K562 (cell line): Measurements from ENCODE around the gene RAB31. TPM values are rescaled to one million over a fixed set of nuclear protein-coding genes. Genes with fewer than 3 reads are reported as not detected.

Experiments used
- BACH1 ChIP-seq: fragments of 200-800 bp; sonication (Bioruptor generic); IDR thresholded peaks from 2 replicates; pipeline ENCODE4 v1.6.1; 2016; ENCODE audit warnings: missing genetic modification characterization, missing compliant biosample characterization
- CCAR2 ChIP-seq: fragments of 200-400 bp; formaldehyde crosslinking; IDR thresholded peaks from 2 replicates; pipeline ENCODE4 v1.6.1; 2017; ENCODE audit warnings: mild to moderate bottlenecking, low read depth, low read length
- EGR1 ChIP-seq: fragments of 450-650 bp; conservative IDR thresholded peaks from 2 replicates; pipeline ENCODE4 v1.6.1; 2017; ENCODE audit warnings: mild to moderate bottlenecking
- KDM2B ChIP-seq: fragments of 250-450 bp; sonication (Bioruptor Pico); IDR thresholded peaks from 2 replicates; pipeline ENCODE4 v1.8.0; 2021; ENCODE audit warnings: mild to moderate bottlenecking, moderate library complexity
- KDM5B ChIP-seq: fragments of 200-600 bp; sonication (generic); IDR thresholded peaks from 2 replicates; pipeline ENCODE4 v1.6.1; 2012; ENCODE audit warnings: low read depth, mild to moderate bottlenecking, moderate library complexity, low read length, control low read depth, inconsistent platforms; ENCODE audit not compliant: insufficient replicate concordance
- KLF16 ChIP-seq: IDR thresholded peaks from 2 replicates; pipeline ENCODE4 v1.6.1; 2016; ENCODE audit warnings: antibody characterized with exemption
- MBD2 ChIP-seq: sonication (generic); IDR thresholded peaks from 2 replicates; pipeline ENCODE4 v1.6.1; 2016; ENCODE audit warnings: low read depth, borderline replicate concordance
- PML ChIP-seq: IDR thresholded peaks from 2 replicates; pipeline ENCODE4 v1.6.1; 2012; ENCODE audit warnings: low read length, inconsistent platforms
- RBFOX2 ChIP-seq: fragments of 200-400 bp; formaldehyde crosslinking; IDR thresholded peaks from 2 replicates; pipeline ENCODE4 v1.6.1; 2017; ENCODE audit warnings: low read depth, mild to moderate bottlenecking, low read length, moderate library complexity
- SIN3A ChIP-seq, 2 experiments: fragments of 150-350 bp in 1 of 2; IDR thresholded peaks; 2 replicates each; pipeline ENCODE4 v1.6.1; 2011 to 2016; ENCODE audit warnings: borderline replicate concordance in 2 of 2, low read depth in 2 of 2, low read length in 2 of 2, mild to moderate bottlenecking in 2 of 2, moderate library complexity in 2 of 2; ENCODE audit not compliant: control insufficient read depth in 1 of 2
- ZFP36 ChIP-seq: fragments of 150-350 bp; IDR thresholded peaks from 2 replicates; pipeline ENCODE4 v1.6.1; 2018; ENCODE audit warnings: low read length, low read depth; ENCODE audit not compliant: partially characterized antibody
- ZNF175 ChIP-seq: fragments of 200-800 bp; sonication (Bioruptor generic); IDR thresholded peaks from 2 replicates; pipeline ENCODE4 v1.6.1; 2016; ENCODE audit warnings: low read depth, mild to moderate bottlenecking, missing genetic modification characterization, missing compliant biosample characterization
- polyA plus RNA-seq, 8 experiments: library from polyadenylated mRNA; depleted of rRNA in 4 of 8; stranded (reverse) in 5 of 8; unstranded in 3 of 8; fragments of >200 nt; fragmentation: Nextera tagmentation in 2 of 8; fragmentation: Illumina TruSeq in 1 of 8; extraction: Ambion mirVana in 2 of 8; extraction: Trizol in 1 of 8; gene quantifications; 2 replicates each; pipeline versions ENCODE4 v1.2.1 to v1.2.3, GENCODE V29; 2011 to 2014; ENCODE audit warnings: inconsistent platforms in 1 of 8, missing spikeins in 1 of 8
- total RNA-seq, 7 experiments: library from RNA; depleted of rRNA in 6 of 7; stranded (reverse); fragments of >200 nt in 6 of 7; fragmentation: Illumina TruSeq in 2 of 7; extraction: Trizol in 2 of 7; gene quantifications; 2 replicates each; pipeline versions ENCODE4 v1.2.1 to v1.2.3, GENCODE V29; 2011 to 2021; ENCODE audit warnings: low replicate concordance in 1 of 7
- TF ChIP-seq, protein P1 (sequence below): fragments of 200-600 bp; sonication (generic); IDR thresholded peaks from one replicate; pipeline ENCODE4 v1.6.1; 2012; ENCODE audit warnings: mild to moderate bottlenecking, low read depth, low read length, inconsistent platforms
- TF ChIP-seq, protein P2 (sequence below): fragments of 250-450 bp; sonication (Bioruptor Pico); IDR thresholded peaks from 2 replicates; pipeline ENCODE4 v1.4.0; 2020
- TF ChIP-seq, protein P3 (sequence below): conservative IDR thresholded peaks from 2 replicates; pipeline ENCODE4 v1.6.1; 2011; ENCODE audit warnings: low read depth, mild to moderate bottlenecking, low read length; ENCODE audit not compliant: control insufficient read depth

Gene RAB31
- total and polyA plus RNA-seq, 9 of the 15 experiments (the other 6 are each of a cell fraction or from before 2014, with no cell fraction given) = 20.7 to 70.4 (median 41.3) TPM

DNA sequence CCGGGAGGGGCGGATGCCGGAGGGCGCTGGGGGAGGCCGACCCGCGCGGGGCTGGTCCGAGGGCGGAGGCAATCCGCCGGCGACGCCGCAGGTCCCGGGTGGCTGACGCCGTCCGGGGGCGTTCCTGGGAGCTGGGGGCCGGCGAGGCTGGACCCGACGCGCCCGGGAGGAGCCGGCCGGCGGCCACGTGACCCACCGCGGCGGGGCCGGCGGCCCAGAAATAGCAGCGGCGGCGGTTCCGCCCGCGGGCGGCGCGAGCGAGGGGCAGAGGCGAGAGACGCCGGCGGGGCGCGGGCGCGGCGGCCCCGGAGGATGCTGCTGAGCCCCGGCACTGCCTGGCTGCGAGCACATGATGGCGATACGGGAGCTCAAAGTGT is at the start of gene RAB31 (continued):
- TF ChIP-seq, protein P1, sequence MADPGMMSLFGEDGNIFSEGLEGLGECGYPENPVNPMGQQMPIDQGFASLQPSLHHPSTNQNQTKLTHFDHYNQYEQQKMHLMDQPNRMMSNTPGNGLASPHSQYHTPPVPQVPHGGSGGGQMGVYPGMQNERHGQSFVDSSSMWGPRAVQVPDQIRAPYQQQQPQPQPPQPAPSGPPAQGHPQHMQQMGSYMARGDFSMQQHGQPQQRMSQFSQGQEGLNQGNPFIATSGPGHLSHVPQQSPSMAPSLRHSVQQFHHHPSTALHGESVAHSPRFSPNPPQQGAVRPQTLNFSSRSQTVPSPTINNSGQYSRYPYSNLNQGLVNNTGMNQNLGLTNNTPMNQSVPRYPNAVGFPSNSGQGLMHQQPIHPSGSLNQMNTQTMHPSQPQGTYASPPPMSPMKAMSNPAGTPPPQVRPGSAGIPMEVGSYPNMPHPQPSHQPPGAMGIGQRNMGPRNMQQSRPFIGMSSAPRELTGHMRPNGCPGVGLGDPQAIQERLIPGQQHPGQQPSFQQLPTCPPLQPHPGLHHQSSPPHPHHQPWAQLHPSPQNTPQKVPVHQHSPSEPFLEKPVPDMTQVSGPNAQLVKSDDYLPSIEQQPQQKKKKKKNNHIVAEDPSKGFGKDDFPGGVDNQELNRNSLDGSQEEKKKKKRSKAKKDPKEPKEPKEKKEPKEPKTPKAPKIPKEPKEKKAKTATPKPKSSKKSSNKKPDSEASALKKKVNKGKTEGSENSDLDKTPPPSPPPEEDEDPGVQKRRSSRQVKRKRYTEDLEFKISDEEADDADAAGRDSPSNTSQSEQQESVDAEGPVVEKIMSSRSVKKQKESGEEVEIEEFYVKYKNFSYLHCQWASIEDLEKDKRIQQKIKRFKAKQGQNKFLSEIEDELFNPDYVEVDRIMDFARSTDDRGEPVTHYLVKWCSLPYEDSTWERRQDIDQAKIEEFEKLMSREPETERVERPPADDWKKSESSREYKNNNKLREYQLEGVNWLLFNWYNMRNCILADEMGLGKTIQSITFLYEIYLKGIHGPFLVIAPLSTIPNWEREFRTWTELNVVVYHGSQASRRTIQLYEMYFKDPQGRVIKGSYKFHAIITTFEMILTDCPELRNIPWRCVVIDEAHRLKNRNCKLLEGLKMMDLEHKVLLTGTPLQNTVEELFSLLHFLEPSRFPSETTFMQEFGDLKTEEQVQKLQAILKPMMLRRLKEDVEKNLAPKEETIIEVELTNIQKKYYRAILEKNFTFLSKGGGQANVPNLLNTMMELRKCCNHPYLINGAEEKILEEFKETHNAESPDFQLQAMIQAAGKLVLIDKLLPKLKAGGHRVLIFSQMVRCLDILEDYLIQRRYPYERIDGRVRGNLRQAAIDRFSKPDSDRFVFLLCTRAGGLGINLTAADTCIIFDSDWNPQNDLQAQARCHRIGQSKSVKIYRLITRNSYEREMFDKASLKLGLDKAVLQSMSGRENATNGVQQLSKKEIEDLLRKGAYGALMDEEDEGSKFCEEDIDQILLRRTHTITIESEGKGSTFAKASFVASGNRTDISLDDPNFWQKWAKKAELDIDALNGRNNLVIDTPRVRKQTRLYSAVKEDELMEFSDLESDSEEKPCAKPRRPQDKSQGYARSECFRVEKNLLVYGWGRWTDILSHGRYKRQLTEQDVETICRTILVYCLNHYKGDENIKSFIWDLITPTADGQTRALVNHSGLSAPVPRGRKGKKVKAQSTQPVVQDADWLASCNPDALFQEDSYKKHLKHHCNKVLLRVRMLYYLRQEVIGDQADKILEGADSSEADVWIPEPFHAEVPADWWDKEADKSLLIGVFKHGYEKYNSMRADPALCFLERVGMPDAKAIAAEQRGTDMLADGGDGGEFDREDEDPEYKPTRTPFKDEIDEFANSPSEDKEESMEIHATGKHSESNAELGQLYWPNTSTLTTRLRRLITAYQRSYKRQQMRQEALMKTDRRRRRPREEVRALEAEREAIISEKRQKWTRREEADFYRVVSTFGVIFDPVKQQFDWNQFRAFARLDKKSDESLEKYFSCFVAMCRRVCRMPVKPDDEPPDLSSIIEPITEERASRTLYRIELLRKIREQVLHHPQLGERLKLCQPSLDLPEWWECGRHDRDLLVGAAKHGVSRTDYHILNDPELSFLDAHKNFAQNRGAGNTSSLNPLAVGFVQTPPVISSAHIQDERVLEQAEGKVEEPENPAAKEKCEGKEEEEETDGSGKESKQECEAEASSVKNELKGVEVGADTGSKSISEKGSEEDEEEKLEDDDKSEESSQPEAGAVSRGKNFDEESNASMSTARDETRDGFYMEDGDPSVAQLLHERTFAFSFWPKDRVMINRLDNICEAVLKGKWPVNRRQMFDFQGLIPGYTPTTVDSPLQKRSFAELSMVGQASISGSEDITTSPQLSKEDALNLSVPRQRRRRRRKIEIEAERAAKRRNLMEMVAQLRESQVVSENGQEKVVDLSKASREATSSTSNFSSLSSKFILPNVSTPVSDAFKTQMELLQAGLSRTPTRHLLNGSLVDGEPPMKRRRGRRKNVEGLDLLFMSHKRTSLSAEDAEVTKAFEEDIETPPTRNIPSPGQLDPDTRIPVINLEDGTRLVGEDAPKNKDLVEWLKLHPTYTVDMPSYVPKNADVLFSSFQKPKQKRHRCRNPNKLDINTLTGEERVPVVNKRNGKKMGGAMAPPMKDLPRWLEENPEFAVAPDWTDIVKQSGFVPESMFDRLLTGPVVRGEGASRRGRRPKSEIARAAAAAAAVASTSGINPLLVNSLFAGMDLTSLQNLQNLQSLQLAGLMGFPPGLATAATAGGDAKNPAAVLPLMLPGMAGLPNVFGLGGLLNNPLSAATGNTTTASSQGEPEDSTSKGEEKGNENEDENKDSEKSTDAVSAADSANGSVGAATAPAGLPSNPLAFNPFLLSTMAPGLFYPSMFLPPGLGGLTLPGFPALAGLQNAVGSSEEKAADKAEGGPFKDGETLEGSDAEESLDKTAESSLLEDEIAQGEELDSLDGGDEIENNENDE = no peak
- peak; percentile 26 to 75; a peak in 1 of 4 replicates for TF ChIP-seq SIN3A (IDR thresholded peaks at IDR 0.05; ENCODE audit: borderline replicate concordance in 2 of 2, control insufficient read depth in 1 of 2, low read depth in 2 of 2, low read length in 2 of 2)
- TF ChIP-seq KDM5B = peak; percentile 60
- TF ChIP-seq MBD2 = no peak
- TF ChIP-seq BACH1 (tag) = no peak
- no peak; the same call in 1 of the 2 replicates for TF ChIP-seq KDM2B (CRISPR knock-in tag)
- TF ChIP-seq, protein P2, sequence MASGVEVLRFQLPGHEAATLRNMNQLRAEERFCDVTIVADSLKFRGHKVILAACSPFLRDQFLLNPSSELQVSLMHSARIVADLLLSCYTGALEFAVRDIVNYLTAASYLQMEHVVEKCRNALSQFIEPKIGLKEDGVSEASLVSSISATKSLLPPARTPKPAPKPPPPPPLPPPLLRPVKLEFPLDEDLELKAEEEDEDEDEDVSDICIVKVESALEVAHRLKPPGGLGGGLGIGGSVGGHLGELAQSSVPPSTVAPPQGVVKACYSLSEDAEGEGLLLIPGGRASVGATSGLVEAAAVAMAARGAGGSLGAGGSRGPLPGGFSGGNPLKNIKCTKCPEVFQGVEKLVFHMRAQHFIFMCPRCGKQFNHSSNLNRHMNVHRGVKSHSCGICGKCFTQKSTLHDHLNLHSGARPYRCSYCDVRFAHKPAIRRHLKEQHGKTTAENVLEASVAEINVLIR (CRISPR knock-in tag) = peak; percentile 62
- TF ChIP-seq KLF16 = no peak
- no peak for TF ChIP-seq CCAR2
- no peak; the same call in 1 of the 2 replicates for TF ChIP-seq PML
- no peak; the same call in 1 of the 2 replicates for TF ChIP-seq EGR1
- TF ChIP-seq ZNF175 (CRISPR knock-in tag) = no peak
- peak; percentile 73 for TF ChIP-seq ZFP36
- TF ChIP-seq RBFOX2 = peak; percentile 67
- TF ChIP-seq, protein P3, sequence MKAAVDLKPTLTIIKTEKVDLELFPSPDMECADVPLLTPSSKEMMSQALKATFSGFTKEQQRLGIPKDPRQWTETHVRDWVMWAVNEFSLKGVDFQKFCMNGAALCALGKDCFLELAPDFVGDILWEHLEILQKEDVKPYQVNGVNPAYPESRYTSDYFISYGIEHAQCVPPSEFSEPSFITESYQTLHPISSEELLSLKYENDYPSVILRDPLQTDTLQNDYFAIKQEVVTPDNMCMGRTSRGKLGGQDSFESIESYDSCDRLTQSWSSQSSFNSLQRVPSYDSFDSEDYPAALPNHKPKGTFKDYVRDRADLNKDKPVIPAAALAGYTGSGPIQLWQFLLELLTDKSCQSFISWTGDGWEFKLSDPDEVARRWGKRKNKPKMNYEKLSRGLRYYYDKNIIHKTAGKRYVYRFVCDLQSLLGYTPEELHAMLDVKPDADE = peak; percentile 36; the same call in 1 of the 2 replicates
